Iris pigment epithelial cell (primary cell): Measurements from ENCODE around the gene ZYX.
"Not testable (repeated sequence)": the region's sequence is repeated elsewhere in the genome, so short reads cannot be mapped to it uniquely, and the experiment has no call there.

Experiments used
- DNase-seq: peaks from one replicate; pipeline ENCODE4 v3.0.0-alpha.2; 2011; ENCODE audit warnings: low read depth

ZYX gene

GRCh38 chr7:143418681-143419458, 37.7 kb downstream of the ZYX start:
- no peak for DNase-seq

- DNase-seq: no peak
Observed at GRCh38 chr7:143419880-143420279, 38.7 kb downstream of the ZYX start.

GRCh38 chr7:143420624-143421023, 39.5 kb downstream of the ZYX start:
- DNase-seq: not testable (repeated sequence)

GRCh38 chr7:143422033-143422432, 40.9 kb downstream of the ZYX start:
- DNase-seq: no peak

- not testable (repeated sequence) for DNase-seq
Observed at GRCh38 chr7:143424476-143424875, 43.3 kb downstream of the ZYX start.

- DNase-seq: no peak
Observed at GRCh38 chr7:143426479-143427142, 45.5 kb downstream of the ZYX start.

GRCh38 chr7:143429770-143430698, 48.9 kb downstream of the ZYX start:
- DNase-seq: peak; percentile 44

GRCh38 chr7:143431109-143431508, 50.0 kb downstream of the ZYX start:
- no peak for DNase-seq

GRCh38 chr7:143433759-143434158, 52.6 kb downstream of the ZYX start:
- no peak for DNase-seq

GRCh38 chr7:143434660-143435059, 53.5 kb downstream of the ZYX start:
- DNase-seq: no peak

GRCh38 chr7:143435266-143435665, 54.1 kb downstream of the ZYX start:
- DNase-seq: no peak

- no peak for DNase-seq
Observed at GRCh38 chr7:143436325-143436946, 55.3 kb downstream of the ZYX start.

- no peak for DNase-seq
Observed at GRCh38 chr7:143437578-143437977, 56.4 kb downstream of the ZYX start.

- no peak for DNase-seq
Observed at GRCh38 chr7:143439866-143440265, 58.7 kb downstream of the ZYX start.
